Common myeloid progenitor, CD34-positive (primary cell): ENCODE measurements around the gene DNAJA3.
A peak's percentile ranks its signal among the peaks of the same experiment; 100 is the strongest.

Source experiments
- CTCF ChIA-PET: fragments of 350-600 bp; sonication (Branson Sonifier 250); formaldehyde crosslinking; loops from one replicate; lab custom pipeline; 2021; ENCODE audit warnings: antibody characterized with exemption; lab: Charles Lee
- POLR2A ChIA-PET: fragments of 350-600 bp; sonication (Branson Sonifier 250); formaldehyde crosslinking; loops from one replicate; lab custom pipeline; 2021; ENCODE audit warnings: antibody characterized with exemption; lab: Charles Lee
- DNase-seq, 3 donors: peaks; one replicate each; pipeline versions ENCODE4 v3.0.0 to v3.0.0-alpha.2; 2013
- H3K27ac ChIP-seq, 2 experiments: 1 replicate in 1 of 2; 2 replicates in 1 of 2; pipeline ENCODE4 v1.7.0; 2013; ENCODE audit warnings: inconsistent platforms in 2 of 2, low read length in 2 of 2, mild to moderate bottlenecking in 2 of 2, low read depth in 1 of 2, moderate library complexity in 1 of 2; ENCODE audit not compliant: severe bottlenecking in 2 of 2, insufficient read depth in 1 of 2, poor library complexity in 1 of 2
- H3K27me3 ChIP-seq, 5 experiments: replicated peaks in 2 of 5; 1 replicate in 3 of 5; 2 replicates in 2 of 5; pipeline versions ENCODE4 v1.6.1 to v1.7.0; 2013; ENCODE audit warnings: low read length in 4 of 5, mild to moderate bottlenecking in 2 of 5, moderate library complexity in 2 of 5, inconsistent platforms in 1 of 5; ENCODE audit not compliant: insufficient read depth in 5 of 5, control insufficient read depth in 4 of 5
- H3K36me3 ChIP-seq, 4 experiments: 1 replicate in 2 of 4; 2 replicates in 2 of 4; pipeline versions ENCODE4 v1.6.1 to v1.7.0; 2013; ENCODE audit warnings: low read length in 3 of 4, control low read depth in 1 of 4, mild to moderate bottlenecking in 1 of 4; ENCODE audit not compliant: control insufficient read depth in 4 of 4, insufficient read depth in 4 of 4
- H3K4me1 ChIP-seq, 4 experiments: 1 replicate in 3 of 4; 2 replicates in 1 of 4; pipeline versions ENCODE4 v1.6.1 to v1.7.1; 2013; ENCODE audit warnings: low read length in 3 of 4, mild to moderate bottlenecking in 3 of 4, control low read depth in 1 of 4, inconsistent platforms in 1 of 4, moderate library complexity in 1 of 4; ENCODE audit not compliant: control insufficient read depth in 4 of 4, insufficient read depth in 4 of 4; ENCODE audit errors: control extremely low read depth in 1 of 4
- H3K4me3 ChIP-seq, 7 experiments: 1 replicate in 4 of 7; 2 replicates in 3 of 7; pipeline versions ENCODE4 v1.5.1 to v1.7.0; 2013; ENCODE audit warnings: mild to moderate bottlenecking in 7 of 7, low read length in 6 of 7, moderate library complexity in 6 of 7, inconsistent platforms in 2 of 7, low read depth in 2 of 7, control low read depth in 1 of 7; ENCODE audit not compliant: insufficient read depth in 4 of 7, control insufficient read depth in 1 of 7; ENCODE audit errors: extremely low read depth in 1 of 7
- H3K9me3 ChIP-seq, 5 experiments: 1 replicate in 4 of 5; 2 replicates in 1 of 5; pipeline versions ENCODE4 v1.6.1 to v1.7.1; 2013; ENCODE audit warnings: low read length in 4 of 5, mild to moderate bottlenecking in 2 of 5, inconsistent platforms in 1 of 5, low read depth in 1 of 5, moderate library complexity in 1 of 5; ENCODE audit not compliant: control insufficient read depth in 4 of 5, insufficient read depth in 2 of 5; ENCODE audit errors: control extremely low read depth in 1 of 5
- WGBS: methylation state at CpG from one replicate; pipeline ENCODE4 v1.1.5; 2013; ENCODE audit not compliant: insufficient coverage; 5-methylcytosine and 5-hydroxymethylcytosine counted together

Gene DNAJA3

DNA sequence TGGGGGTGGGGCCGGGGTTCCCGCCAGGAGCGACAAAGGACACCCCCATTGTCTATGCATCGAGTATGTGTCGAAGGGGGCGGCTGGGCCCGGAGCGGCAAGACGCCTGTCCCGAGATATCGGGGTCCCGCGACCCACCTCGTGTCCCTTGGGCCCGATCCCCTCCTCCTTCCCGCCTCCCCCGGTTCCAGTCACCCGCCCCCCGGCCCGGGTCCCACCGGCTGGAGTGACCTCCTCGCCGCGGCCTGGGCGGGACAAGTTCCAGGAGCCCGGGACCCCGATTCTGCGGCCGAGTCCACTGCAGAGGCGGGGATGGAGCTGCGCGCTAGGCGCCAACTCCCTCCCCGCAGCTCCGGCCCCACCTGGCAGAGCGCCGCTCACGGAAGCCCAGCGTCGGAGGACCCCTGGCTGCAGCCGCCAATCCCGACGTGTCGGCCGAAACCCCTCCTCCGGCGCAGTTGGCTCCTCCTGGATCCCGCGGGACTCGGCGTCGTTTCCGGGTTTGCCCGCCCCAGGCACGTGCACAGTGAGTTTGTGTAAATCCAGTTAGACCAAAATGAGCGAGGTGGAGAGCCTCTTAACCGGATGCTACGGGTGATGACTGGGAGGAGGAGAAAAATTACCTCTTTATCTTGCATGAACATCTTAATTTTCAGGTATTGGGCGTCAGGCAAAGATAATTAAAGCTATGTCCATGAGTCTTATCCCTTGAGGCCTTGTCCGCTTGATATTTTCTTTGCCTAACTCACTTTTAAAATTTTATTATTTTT lies 48.7 kb downstream of the DNAJA3 start, which contains the start of gene NMRAL1:
Gene NMRAL1, minus strand, starts transcription at position 434 of the 770 bp plus-strand sequence. CDS start 493 bp downstream, outside the sequence.
- Histone ChIP-seq H3K4me1 (peaks cover 2 to 44% (median 35%) of the 10 kb centered on the region in 4 experiments), H3K27ac (peak within 1 kb of the TSS; percentile 54 to 76), H3K4me3 (peak within 1 kb of the TSS; percentile 56 to 84 (median 74)), H3K9me3 (no peaks in the 10 kb centered on the region), H3K36me3 (peaks cover 0 to 5% (median 3%) of the 10 kb centered on the region in 4 experiments), H3K27me3 (no peaks in the 10 kb centered on the region)
- ChIA-PET POLR2A (no interaction called here), CTCF (interaction anchor here (2.1 kb wide), 1 partner anchor 33 kb away, joined by 5 read pairs; no protein-coding TSS in a partner anchor)
- WGBS = 0% methylated on average over 46 of the region's 60 CpGs
- DNase-seq = peak; percentile 94 to 97 (median 97)

DNA sequence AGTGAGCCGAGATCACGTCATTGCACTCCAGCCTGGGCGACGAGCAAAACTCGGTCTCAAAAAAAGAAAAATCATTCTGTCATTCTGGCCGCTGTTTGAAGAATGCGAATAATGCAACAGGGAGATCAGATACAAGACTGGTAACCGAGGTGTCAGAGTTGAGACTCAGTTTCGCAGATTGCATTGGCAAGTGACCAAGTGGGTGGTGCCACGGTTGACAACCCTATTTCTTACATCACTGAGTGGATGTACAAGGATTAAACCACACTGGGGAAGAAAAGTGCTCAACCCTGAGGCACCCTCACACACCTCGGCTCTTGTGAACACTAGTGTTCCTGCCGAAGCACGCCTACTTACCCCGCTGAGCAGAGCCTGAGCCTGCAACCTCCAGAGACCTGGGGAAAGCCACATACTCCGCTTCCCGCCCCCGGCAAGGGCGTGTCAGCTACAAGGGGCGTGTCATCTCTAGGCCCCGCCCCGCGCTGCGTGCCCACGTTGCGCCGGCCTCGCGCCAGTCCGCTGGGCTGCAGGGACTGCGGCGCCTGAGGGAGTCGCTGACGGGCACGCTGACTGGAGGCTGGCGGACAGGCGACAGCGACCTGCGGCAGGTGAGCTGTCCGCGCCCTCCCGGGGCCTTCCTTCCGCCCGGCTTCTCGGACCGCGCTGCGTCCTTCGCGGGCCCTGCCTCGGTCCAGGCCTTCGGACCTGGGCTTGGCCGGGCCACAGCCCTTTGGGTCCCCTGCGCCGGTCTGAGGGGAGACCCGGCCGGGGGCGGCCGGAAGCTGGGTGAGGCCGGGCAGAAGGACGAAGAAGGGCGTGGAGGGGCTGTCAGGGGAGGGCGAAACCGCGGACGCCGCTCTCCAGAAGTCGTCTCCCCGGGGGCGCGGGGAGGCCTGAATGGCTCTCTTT lies 50.5 kb downstream of the DNAJA3 start, which contains the start of gene HMOX2:
Gene HMOX2, plus strand, starts transcription at position 519 of the 909 bp plus-strand sequence. CDS start 29,127 bp downstream, outside the sequence.
- peak within 1 kb of the TSS in 1 of 2 experiments; percentile 70 for H3K27ac ChIP-seq
- H3K4me3 ChIP-seq = peak within 1 kb of the TSS; percentile 68 to 95 (median 80)
- peaks cover 0 to 4% (median 2%) of the 10 kb centered on the region in 4 experiments for H3K36me3 ChIP-seq
- no peaks in the 10 kb centered on the region for H3K9me3 ChIP-seq
- no peaks in the 10 kb centered on the region for H3K27me3 ChIP-seq
- H3K4me1 ChIP-seq = peaks cover 2 to 44% (median 35%) of the 10 kb centered on the region in 4 experiments
- ChIA-PET CTCF (interaction anchor here (0.8 to 2.1 kb wide), 11 partner anchors 10 to 110 kb away, joined by 3 to 5 read pairs (median 3); no protein-coding TSS in a partner anchor), POLR2A (interaction anchor here (0.8 kb wide), 1 partner anchor 130 kb away, joined by 3 read pairs; no protein-coding TSS in a partner anchor)
- peak; percentile 90 to 93 (median 92) for DNase-seq
- WGBS = 14% methylated on average over 51 of the region's 70 CpGs

- no peak overlapping the region for H3K27ac ChIP-seq
- POLR2A ChIA-PET = no interaction called here
- WGBS = no CpG with 5 or more reads among the region's 2 CpGs
- peaks cover 2 to 44% (median 34%) of the 10 kb centered on the region in 4 experiments for H3K4me1 ChIP-seq
- no peaks in the 10 kb centered on the region for H3K27me3 ChIP-seq
- H3K4me3 ChIP-seq = no peak overlapping the region
- H3K36me3 ChIP-seq = peaks cover 0 to 6% (median 3%) of the 10 kb centered on the region in 4 experiments
- CTCF ChIA-PET = interaction anchor here (0.7 to 1.6 kb wide), 12 partner anchors 9 to 146 kb away, joined by 3 to 11 read pairs (median 4); partner anchors contain the start of gene MGRN1
- peak in 2 of 3 donors; percentile 37 to 43 for DNase-seq
- H3K9me3 ChIP-seq = no peaks in the 10 kb centered on the region
These were observed 52.3 kb downstream of the DNAJA3 start for GRCh38 chr16:4477966-4478365.

DNA sequence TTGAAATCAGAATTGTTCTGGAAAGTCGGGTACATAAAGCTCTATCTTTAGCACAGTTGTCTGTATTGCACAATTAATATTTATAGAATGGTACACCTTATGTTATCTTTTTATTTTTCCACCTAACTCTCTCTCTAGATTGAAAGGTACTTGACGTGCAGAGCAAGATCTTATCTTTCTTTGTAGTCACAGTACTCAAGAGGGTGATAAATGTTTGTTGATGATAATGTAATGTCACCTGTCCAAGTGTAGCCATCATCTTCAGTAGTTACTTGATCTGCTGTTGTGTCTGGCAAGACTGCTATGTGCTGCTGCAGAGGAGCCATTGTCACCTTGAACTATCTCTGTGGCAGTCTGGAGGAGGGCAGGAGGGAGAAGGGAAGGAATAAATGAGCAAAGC lies 55.9 kb downstream of the DNAJA3 start:
- POLR2A ChIA-PET = no interaction called here
- no peaks in the 10 kb centered on the region for H3K27me3 ChIP-seq
- H3K9me3 ChIP-seq = no peaks in the 10 kb centered on the region
- H3K4me1 ChIP-seq = peaks cover 0 to 17% (median 10%) of the 10 kb centered on the region in 4 experiments
- peaks cover 0 to 21% (median 8%) of the 10 kb centered on the region in 4 experiments for H3K36me3 ChIP-seq
- H3K27ac ChIP-seq = no peak overlapping the region
- no CpG with 5 or more reads among the region's 2 CpGs for WGBS
- DNase-seq = no peak
- CTCF ChIA-PET = interaction anchor here (1.0 to 2.1 kb wide), 4 partner anchors 20 to 55 kb away, joined by 3 to 8 read pairs (median 4); no protein-coding TSS in a partner anchor
- H3K4me3 ChIP-seq = no peak overlapping the region

- ChIA-PET POLR2A (no interaction called here), CTCF (interaction anchor here (1.0 to 2.1 kb wide), 4 partner anchors 19 to 54 kb away, joined by 3 to 8 read pairs (median 4); no protein-coding TSS in a partner anchor)
- H3K27me3 ChIP-seq = no peaks in the 10 kb centered on the region
- no peak for DNase-seq
- no peaks in the 10 kb centered on the region for H3K9me3 ChIP-seq
- 86% methylated on average over 1 of the region's 1 CpG for WGBS
- peaks cover 0 to 13% (median 6%) of the 10 kb centered on the region in 4 experiments for H3K4me1 ChIP-seq
- no peak overlapping the region for H3K27ac ChIP-seq
- H3K36me3 ChIP-seq = peaks cover 0 to 23% (median 9%) of the 10 kb centered on the region in 4 experiments
- no peak overlapping the region for H3K4me3 ChIP-seq
These were observed 56.3 kb downstream of the DNAJA3 start for GRCh38 chr16:4481963-4482362.

DNA sequence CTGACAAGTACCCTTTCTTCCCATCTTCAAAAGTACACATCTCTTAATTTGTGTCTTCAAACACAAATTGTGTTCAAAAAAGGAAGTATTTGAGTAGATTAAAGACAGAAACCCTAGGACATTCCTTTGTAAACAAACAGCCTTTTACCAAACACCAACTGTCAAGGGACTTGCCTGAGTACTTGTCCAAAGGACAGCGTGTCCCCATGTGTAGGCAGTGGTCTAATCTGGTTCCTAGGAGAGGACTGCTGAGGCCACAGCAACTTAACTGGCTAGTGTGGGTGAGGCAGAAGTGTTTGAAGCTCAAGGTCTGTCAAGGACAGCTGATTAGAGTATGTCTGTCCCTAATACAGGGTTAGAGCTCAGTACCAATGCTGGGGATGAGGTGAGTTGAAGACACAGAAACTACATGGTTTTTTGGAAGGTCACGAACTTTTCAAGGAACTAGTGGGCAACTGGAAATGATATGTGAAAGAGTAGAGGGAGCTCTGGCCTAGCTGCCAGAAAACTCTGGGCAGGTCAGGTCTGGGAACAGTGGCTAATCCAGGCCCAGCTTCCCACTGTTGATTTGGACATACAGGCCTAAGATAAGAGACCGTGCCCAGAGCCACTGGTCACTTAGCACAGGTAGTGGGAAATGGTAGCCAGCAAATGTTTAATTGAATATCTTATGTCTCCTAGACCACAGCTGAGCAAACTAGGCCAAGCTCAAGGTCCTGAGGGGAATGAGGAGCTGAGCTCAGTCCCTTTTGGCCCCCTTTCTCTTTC lies 60.6 kb downstream of the DNAJA3 start:
- ChIA-PET POLR2A (interaction anchor here (0.6 kb wide), 2 partner anchors 15 to 68 kb away, joined by 3 read pairs; no protein-coding TSS in a partner anchor), CTCF (interaction anchor here (1.3 to 2.2 kb wide), 5 partner anchors 8 to 132 kb away, joined by 3 to 20 read pairs (median 5); partner anchors contain the start of gene HMOX2)
- Histone ChIP-seq H3K27me3 (no peaks in the 10 kb centered on the region), H3K36me3 (peaks cover 0 to 32% (median 9%) of the 10 kb centered on the region in 4 experiments), H3K4me1 (peaks cover 10 to 11% (median 10%) of the 10 kb centered on the region in 4 experiments), H3K9me3 (no peaks in the 10 kb centered on the region), H3K27ac (no peak overlapping the region), H3K4me3 (no peak overlapping the region)
- 100% methylated on average over 2 of the region's 3 CpGs for WGBS
- no peak for DNase-seq
